ENCODE data around the gene GAB4. TPM values are rescaled to one million over a fixed set of nuclear protein-coding genes. Genes with fewer than 3 reads are reported as not detected.

GAB4 gene
- total RNA-seq, 6 experiments from 2014 or later = not detected

DNA sequence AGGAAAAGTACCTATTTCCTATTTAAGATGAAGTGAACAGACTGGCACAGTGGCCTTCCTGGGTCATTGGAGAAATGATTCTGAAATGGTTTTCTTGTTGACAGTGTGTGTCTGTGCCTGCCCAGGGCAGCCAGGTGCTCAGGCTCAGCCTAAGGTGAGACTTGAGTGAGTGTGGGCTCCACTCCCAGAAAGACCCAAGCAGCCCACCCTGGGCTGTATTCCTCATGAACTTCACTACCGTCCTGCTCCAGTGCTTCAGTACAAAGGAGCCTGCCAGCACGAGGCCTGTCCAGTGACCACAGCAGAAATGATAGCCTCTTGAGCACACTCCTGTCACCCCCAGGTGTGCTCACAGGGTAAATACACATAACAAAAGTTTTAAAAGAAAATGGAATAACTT, 49.5 kb downstream of the GAB4 start:
- H3K36me3 Mint-ChIP-seq (ENCODE audit: low read depth) = peaks cover 5% of the 10 kb centered on the region
- peaks cover 4% of the 10 kb centered on the region for H3K27me3 Mint-ChIP-seq (ENCODE audit: insufficient read depth)
- TF ChIP-seq, protein P1, sequence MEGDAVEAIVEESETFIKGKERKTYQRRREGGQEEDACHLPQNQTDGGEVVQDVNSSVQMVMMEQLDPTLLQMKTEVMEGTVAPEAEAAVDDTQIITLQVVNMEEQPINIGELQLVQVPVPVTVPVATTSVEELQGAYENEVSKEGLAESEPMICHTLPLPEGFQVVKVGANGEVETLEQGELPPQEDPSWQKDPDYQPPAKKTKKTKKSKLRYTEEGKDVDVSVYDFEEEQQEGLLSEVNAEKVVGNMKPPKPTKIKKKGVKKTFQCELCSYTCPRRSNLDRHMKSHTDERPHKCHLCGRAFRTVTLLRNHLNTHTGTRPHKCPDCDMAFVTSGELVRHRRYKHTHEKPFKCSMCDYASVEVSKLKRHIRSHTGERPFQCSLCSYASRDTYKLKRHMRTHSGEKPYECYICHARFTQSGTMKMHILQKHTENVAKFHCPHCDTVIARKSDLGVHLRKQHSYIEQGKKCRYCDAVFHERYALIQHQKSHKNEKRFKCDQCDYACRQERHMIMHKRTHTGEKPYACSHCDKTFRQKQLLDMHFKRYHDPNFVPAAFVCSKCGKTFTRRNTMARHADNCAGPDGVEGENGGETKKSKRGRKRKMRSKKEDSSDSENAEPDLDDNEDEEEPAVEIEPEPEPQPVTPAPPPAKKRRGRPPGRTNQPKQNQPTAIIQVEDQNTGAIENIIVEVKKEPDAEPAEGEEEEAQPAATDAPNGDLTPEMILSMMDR (IDR thresholded peaks at IDR 0.05) = no peak
- DNase-seq = no peak
- peaks cover 45% of the 10 kb centered on the region for H3K9me3 Mint-ChIP-seq
- no peak overlapping the region for H3K4me3 Mint-ChIP-seq
- H3K27ac Mint-ChIP-seq = no peak overlapping the region
- no peaks in the 10 kb centered on the region for H3K4me1 Mint-ChIP-seq (ENCODE audit: low read depth)

DNA sequence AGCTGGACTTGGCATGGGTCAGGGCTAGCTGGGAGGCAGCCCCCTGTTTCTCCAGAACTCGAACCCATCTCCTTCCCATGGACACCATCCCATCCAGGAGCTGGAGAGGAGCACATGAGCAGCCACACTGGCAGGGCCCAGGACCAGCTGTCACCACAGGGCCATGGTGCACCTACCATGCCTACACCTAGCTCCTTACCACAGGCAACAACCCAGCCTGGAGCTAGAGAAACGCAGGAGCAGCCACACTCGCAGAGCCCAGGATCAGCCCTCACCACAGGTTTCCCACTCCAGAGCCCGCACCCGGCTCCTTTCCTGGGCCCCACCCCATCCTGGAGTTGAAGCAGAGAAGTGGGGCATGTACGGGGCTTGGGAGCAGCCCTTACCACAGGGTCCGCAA, 50.2 kb downstream of the GAB4 start:
- peaks cover 41% of the 10 kb centered on the region for H3K9me3 Mint-ChIP-seq
- no peaks in the 10 kb centered on the region for H3K4me1 Mint-ChIP-seq (ENCODE audit: low read depth)
- TF ChIP-seq, protein P1 (IDR thresholded peaks at IDR 0.05) = no peak
- no peak overlapping the region for H3K4me3 Mint-ChIP-seq
- peaks cover 5% of the 10 kb centered on the region for H3K36me3 Mint-ChIP-seq (ENCODE audit: low read depth)
- peaks cover 4% of the 10 kb centered on the region for H3K27me3 Mint-ChIP-seq (ENCODE audit: insufficient read depth)
- DNase-seq = no peak
- H3K27ac Mint-ChIP-seq = no peak overlapping the region

DNA sequence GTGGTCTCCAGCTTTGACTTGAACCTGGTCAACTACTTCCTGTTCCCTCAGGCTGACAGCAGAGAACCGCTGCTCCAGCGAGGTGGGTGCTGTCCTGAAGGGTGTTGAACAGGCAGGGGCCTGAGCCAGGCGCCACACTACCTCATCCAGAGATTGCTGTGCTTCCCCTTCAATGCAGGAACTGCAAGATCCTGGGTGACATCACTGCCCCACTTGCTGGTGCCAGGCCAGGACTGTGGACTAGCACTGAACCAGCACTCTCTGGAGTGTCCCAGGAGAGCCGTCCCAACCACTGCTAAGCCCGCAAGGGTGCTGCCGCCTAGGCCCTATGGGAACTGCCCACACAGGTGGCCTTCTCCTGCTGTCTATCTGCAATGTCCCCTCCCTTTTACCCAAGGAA, 51.7 kb downstream of the GAB4 start:
- TF ChIP-seq, protein P1 (IDR thresholded peaks at IDR 0.05) = no peak
- Mint-ChIP-seq H3K9me3 (peaks cover 41% of the 10 kb centered on the region), H3K27ac (no peak overlapping the region), H3K36me3 (ENCODE audit: low read depth) (no peaks in the 10 kb centered on the region; the same call in 1 of the 2 replicates), H3K27me3 (ENCODE audit: insufficient read depth) (peaks cover 3% of the 10 kb centered on the region; the same call in 1 of the 2 replicates), H3K4me1 (ENCODE audit: low read depth) (no peaks in the 10 kb centered on the region), H3K4me3 (no peak overlapping the region)
- no peak for DNase-seq

DNA sequence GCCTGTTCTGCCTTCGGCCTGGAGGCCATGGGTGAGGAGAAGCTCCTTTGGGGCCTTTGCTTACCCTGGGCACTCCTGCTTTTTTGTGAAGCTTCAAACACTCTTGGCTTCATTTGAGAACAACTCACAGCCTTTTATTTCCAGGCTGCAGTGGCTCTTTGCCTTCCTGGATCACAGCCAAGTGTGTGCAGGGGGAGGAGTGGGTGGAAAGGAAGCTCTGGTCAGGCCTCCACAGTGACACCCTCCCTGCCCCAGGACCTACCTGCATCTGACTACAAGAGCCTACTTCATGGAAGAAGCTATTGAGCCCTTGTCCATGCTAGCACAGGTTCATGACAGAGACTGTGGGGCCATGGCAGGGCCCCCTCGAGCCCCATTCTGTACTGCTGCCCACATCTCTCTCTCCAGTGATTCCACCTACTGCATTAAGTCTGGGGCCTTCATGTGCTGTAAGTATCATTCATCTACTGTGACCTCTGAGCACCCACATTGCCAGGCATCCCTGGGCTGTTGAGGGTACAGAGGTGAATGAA, 52.3 kb downstream of the GAB4 start:
- H3K9me3 Mint-ChIP-seq = peaks cover 36% of the 10 kb centered on the region
- TF ChIP-seq, protein P1 (IDR thresholded peaks at IDR 0.05) = no peak
- H3K4me3 Mint-ChIP-seq = no peak overlapping the region
- H3K4me1 Mint-ChIP-seq (ENCODE audit: low read depth) = no peaks in the 10 kb centered on the region
- H3K27ac Mint-ChIP-seq = no peak overlapping the region
- H3K27me3 Mint-ChIP-seq (ENCODE audit: insufficient read depth) = peaks cover 3% of the 10 kb centered on the region; the same call in 1 of the 2 replicates
- no peaks in the 10 kb centered on the region; the same call in 1 of the 2 replicates for H3K36me3 Mint-ChIP-seq (ENCODE audit: low read depth)
- DNase-seq = no peak

DNA sequence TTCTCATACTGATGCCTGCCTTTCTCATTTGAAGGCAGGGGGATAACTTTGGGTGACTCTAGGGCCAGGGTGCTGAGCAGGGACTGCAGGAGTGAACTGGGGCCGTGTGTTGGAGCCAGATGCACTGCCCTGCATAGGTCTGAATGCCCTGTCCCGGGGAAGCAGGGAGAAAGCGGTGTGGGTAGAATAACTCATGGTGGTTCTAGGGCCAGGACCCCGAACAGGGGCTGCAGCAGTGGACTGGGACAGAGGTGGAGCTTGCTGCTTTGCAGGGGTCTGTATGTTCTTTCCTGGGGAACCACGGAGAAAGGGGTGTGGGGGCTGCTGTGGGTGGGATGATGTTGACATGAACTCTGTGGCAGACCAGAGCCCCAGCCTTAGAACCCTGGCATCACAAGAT, 52.9 kb downstream of the GAB4 start:
- Mint-ChIP-seq H3K4me3 (no peak overlapping the region), H3K27ac (no peak overlapping the region), H3K4me1 (ENCODE audit: low read depth) (no peaks in the 10 kb centered on the region), H3K9me3 (peaks cover 34% of the 10 kb centered on the region), H3K36me3 (ENCODE audit: low read depth) (no peaks in the 10 kb centered on the region), H3K27me3 (ENCODE audit: insufficient read depth) (peaks cover 3% of the 10 kb centered on the region; the same call in 1 of the 2 replicates)
- no peak for DNase-seq
- TF ChIP-seq, protein P1 (IDR thresholded peaks at IDR 0.05) = no peak

DNA sequence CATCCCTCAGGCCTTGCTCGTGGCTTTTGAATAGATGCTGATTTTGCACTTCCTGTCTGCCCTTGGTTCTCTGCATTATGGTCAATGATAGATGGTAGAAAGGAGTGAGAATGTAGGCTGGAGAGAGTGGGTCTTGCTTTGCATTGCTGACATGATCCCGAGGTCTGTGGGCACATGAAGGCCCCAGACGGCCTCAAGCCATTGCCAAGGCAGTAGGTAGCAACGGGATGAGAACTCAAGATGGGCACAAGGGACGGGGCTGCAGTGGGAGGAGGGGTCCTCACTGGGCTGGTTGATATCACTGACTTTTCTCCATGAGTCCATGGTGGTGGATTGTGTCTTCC, 54.0 kb downstream of the GAB4 start:
- Mint-ChIP-seq H3K27me3 (ENCODE audit: insufficient read depth) (peaks cover 3% of the 10 kb centered on the region; the same call in 1 of the 2 replicates), H3K4me3 (no peak overlapping the region), H3K36me3 (ENCODE audit: low read depth) (no peaks in the 10 kb centered on the region), H3K4me1 (ENCODE audit: low read depth) (no peaks in the 10 kb centered on the region), H3K27ac (no peak overlapping the region), H3K9me3 (peaks cover 32% of the 10 kb centered on the region)
- TF ChIP-seq, protein P1 (IDR thresholded peaks at IDR 0.05) = no peak
- no peak for DNase-seq

All from HFFc6 (cell line).